Testis (tissue), 2 donors: Measurements from ENCODE around the gene COL1A2.

ENCODE experiments used
- CTCF ChIP-seq, 3 experiments: fragments of 450-650 bp in 2 of 3; fragments of 200-600 bp in 1 of 3; sonication (generic) in 1 of 3; IDR thresholded peaks; one replicate each; pipeline ENCODE4 v1.5.1; 2016 to 2019; ENCODE audit warnings: antibody characterized with exemption in 3 of 3, mild to moderate bottlenecking in 2 of 3, moderate library complexity in 1 of 3
- POLR2A ChIP-seq: fragments of 450-650 bp; IDR thresholded peaks from one replicate; pipeline ENCODE4 v1.6.1; 2017; ENCODE audit warnings: antibody characterized with exemption, mild to moderate bottlenecking, moderate library complexity

GRCh38 chr7:94453898-94454297 lies 59.2 kb downstream of the COL1A2 start:
- TF ChIP-seq CTCF (IDR thresholded peaks at IDR 0.05): no peak
- no peak for TF ChIP-seq POLR2A
